KOPT-K1 (cell line): Measurements from ENCODE around the gene BTRC.
"Not testable (repeated sequence)": the region's sequence is repeated elsewhere in the genome, so short reads cannot be mapped to it uniquely, and the experiment has no call there.

ENCODE experiments used
- H3K27ac ChIP-seq: fragments of 200-600 bp; sonication (generic); 2 replicates; pipeline ENCODE4 v1.5.1; 2016; ENCODE audit warnings: antibody characterized with exemption, mild to moderate bottlenecking, low read depth, low read length; ENCODE audit not compliant: poor library complexity, severe bottlenecking
- H3K36me3 ChIP-seq: fragments of 200-600 bp; sonication (generic); 2 replicates; pipeline ENCODE4 v1.5.1; 2017; ENCODE audit warnings: antibody characterized with exemption, mild to moderate bottlenecking, low read length, moderate library complexity; ENCODE audit not compliant: insufficient read depth
- H3K9me3 ChIP-seq: fragments of 200-600 bp; sonication (generic); 2 replicates; pipeline ENCODE4 v1.5.1; 2017; ENCODE audit warnings: antibody characterized with exemption, low read length, mild to moderate bottlenecking; ENCODE audit not compliant: insufficient read depth, poor library complexity, severe bottlenecking

Gene BTRC

GRCh38 chr10:101389986-101390531, 36.1 kb downstream of the BTRC start:
- Histone ChIP-seq H3K9me3 (no peaks in the 10 kb centered on the region), H3K27ac (no peak overlapping the region), H3K36me3 (no peaks in the 10 kb centered on the region)

DNA sequence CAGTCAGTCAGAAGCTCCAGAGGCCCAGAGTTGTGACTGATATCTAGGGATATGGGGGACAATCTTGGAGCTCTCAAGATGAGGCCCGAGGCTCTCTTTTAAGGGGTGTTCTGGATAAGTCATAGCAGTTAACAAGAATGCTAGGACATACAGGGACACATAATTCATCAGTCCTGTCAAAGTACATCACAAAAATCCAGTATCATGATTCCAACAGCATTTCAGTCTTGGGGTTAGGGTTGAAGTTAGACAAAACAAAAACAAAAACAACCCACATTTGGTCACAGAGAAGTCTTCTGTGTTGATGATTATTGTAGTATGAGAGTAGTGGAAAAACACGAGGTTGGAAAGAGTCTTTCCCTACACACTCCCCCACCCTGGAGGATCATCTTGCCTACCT, 39.4 kb downstream of the BTRC start:
- Histone ChIP-seq H3K27ac (no peak overlapping the region), H3K36me3 (no peaks in the 10 kb centered on the region), H3K9me3 (no peaks in the 10 kb centered on the region)

DNA sequence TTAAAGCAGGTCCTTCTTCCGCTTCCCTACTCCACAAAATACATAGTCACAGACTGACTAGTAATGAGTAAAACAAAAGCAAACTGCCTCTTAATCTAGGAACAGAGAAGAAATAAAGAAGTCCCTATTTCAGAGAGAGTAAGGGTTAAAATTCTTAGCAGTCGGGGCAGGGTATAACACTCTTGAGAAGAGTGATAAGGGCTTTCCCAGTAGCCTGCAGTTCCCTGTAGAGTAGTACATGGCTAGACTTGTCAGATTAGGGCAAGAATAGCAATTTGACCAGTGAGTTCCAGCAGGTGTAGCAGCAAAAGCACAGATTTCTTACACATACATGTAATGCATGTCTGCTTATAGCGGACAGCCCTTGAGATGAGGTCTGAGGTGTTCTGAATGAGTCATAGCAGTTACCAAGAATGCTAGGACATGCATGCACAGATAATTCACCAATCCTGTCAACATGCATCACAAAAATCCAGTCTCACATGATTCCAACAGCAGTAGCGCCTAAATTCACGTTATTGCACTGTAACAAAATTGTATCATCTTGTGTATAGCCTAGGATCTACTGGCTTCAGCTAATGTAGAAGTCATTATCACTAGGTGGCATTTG, 40.7 kb downstream of the BTRC start:
- H3K27ac ChIP-seq, result no peak overlapping the region
- H3K9me3 ChIP-seq, result no peaks in the 10 kb centered on the region
- no peaks in the 10 kb centered on the region for H3K36me3 ChIP-seq

DNA sequence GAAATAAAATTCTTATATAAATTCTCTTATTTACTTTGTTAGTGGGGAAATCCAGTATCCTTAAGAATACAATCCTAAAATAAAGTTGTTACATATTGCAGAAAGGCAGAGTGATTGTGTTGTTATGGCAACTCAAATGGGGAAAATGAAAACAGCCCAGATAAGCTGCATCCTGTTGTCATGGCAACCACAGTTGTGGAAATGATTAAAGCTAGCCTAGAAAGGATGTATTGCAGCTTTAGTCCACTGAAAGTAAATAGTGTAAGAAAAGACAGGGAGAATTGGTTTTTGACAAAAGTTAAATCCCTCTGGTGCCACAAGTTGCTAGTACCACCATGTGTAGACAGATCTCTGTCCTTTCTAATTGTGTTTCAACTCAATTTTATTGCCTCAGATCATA, 43.2 kb downstream of the BTRC start:
- no peak overlapping the region for H3K27ac ChIP-seq

DNA sequence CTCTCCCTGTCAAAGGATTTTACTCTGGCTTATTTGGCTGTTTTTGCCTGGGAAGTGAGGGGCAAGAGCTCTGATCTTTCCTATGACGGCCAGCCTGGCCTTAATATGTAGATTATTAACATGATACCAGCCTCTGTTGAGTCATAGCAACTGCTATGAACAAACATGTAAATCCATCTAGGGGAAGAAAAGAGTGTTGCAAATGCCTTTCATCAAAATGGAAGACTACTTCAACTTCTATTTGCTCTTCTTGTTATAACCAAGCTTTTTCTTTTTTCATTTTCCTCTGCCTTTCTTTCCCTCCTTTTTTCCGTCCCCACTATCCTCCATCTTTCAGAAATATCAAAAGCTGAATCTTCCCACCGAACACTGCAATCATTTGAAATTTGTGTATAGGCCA, 46.6 kb downstream of the BTRC start:
- Histone ChIP-seq H3K27ac (no peak overlapping the region), H3K9me3 (no peaks in the 10 kb centered on the region), H3K36me3 (no peaks in the 10 kb centered on the region)

More for the DNA sequence above, 43.2 kb downstream of the BTRC start:
- Histone ChIP-seq H3K36me3 (no peaks in the 10 kb centered on the region), H3K9me3 (no peaks in the 10 kb centered on the region)

GRCh38 chr10:101402711-101403110, 48.7 kb downstream of the BTRC start:
- no peak overlapping the region for H3K27ac ChIP-seq
- H3K9me3 ChIP-seq, result no peaks in the 10 kb centered on the region
- no peaks in the 10 kb centered on the region for H3K36me3 ChIP-seq

DNA sequence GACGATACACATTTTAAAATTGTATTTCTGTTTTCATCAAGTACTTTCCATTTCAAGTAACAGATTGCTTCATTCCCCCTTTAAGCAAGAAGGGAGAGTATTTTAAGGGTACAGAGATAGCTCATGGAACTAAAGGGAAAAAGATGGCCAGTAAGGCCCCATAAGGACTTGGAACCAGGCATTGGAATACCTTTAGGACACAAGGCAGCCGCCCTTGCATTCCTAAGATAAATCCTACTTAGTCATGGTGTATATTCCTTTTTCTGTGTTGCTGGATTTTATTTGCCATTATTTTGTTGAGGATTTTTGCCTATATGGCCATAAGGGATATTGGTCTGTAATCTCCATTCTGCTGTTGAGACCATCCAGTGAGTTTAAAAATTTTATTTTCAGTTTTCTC, 49.2 kb downstream of the BTRC start:
- no peaks in the 10 kb centered on the region for H3K36me3 ChIP-seq
- no peaks in the 10 kb centered on the region for H3K9me3 ChIP-seq
- no peak overlapping the region for H3K27ac ChIP-seq

DNA sequence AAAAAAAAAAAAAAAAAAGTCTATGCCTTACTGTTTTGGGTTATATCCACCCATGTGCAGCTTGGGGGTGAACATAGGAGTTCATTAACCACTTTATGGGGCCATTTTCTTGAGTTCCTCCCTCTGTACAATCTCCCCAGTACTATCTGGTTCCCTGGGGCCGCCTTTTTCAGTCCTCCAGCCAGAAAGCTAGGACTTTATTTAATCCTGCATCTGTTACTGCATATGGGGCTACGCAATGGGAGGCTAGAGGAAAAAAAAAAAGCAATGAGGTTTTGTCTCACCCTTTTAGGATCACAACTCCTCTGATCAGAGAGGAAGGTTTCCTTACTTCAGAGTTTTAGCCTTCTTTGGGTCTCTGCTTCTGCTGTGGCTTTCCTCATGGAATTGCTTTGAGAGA, 51.0 kb downstream of the BTRC start:
- Histone ChIP-seq H3K27ac (no peak overlapping the region), H3K9me3 (no peaks in the 10 kb centered on the region), H3K36me3 (0 out of 2 replicates have a peak, but pooled peaks cover 6% of the 10 kb centered on the region)

DNA sequence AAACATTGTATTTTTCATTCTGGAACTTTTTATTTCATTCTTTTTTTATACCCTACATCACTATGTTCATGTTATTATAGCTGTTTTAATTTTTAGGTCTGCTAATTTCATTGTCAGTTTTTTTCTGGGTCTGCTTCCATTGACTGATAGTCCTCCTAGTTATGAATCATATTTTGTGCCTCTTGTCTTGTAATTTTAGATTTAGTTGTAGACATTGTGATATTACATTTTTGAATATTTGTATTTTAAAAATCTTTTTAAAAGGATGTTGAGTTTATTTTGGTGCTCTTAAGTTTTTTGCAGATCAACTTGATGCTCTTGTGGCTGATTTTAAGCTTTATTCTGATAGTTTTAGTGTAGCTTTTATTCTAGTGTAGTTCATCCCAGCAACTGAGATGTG, 57.6 kb downstream of the BTRC start:
- Histone ChIP-seq H3K27ac (no peak overlapping the region), H3K9me3 (peaks cover 14% of the 10 kb centered on the region), H3K36me3 (0 out of 2 replicates have a peak, but pooled peaks cover 6% of the 10 kb centered on the region)

GRCh38 chr10:101414034-101414433, 60.1 kb downstream of the BTRC start:
- 0 out of 2 replicates have a peak, but pooled peaks cover 6% of the 10 kb centered on the region for H3K36me3 ChIP-seq
- no peak overlapping the region for H3K27ac ChIP-seq
- H3K9me3 ChIP-seq, result peaks cover 14% of the 10 kb centered on the region

GRCh38 chr10:101415884-101416283, 61.9 kb downstream of the BTRC start:
- H3K9me3 ChIP-seq, result peaks cover 14% of the 10 kb centered on the region
- H3K36me3 ChIP-seq, result no peaks in the 10 kb centered on the region
- no peak overlapping the region for H3K27ac ChIP-seq

DNA sequence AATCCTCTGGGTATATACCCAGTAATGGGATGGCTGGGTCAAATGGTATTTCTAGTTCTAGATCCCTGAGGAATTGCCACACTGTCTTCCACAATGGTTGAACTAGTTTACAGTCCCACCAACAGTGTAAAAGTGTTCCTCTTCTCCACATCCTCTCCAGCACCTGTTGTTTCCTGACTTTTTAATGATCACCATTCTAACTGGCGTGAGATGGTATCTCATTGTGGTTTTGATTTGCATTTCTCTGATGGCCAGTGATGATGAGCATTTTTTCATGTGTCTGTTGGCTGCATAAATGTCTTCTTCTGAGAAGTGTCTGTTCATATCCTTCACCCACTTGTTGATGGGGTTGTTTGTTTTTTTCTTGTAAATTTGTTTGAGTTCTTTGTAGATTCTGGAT, 68.0 kb downstream of the BTRC start:
- not testable (repeated sequence) for H3K27ac ChIP-seq, H3K9me3 ChIP-seq, H3K36me3 ChIP-seq

GRCh38 chr10:101425535-101425934, 71.6 kb downstream of the BTRC start:
- Histone ChIP-seq H3K36me3 (no peaks in the 10 kb centered on the region), H3K9me3 (no peaks in the 10 kb centered on the region), H3K27ac (no peak overlapping the region)

GRCh38 chr10:101428036-101428435, 74.1 kb downstream of the BTRC start:
- Histone ChIP-seq H3K36me3 (no peaks in the 10 kb centered on the region), H3K27ac (no peak overlapping the region), H3K9me3 (no peaks in the 10 kb centered on the region)

DNA sequence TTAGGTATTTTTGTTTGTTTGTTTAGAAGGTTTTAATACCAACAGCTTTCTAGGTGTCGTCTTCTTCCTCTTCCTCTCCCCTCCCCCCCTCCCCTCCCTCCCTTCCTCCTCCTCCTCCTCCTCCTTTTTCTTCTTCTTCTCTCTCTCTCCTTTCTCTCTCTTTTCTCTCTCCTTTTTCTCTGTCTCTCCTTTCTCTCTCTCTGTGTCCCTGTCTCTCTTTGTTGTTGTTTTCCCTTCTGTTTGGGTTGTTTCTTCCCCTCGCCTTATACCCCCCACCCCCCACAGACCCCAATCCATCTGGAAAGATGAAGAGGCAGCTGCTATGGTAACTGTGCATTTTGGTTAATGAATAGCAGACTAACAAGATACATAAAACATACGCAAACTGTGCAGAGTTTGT, 75.5 kb downstream of the BTRC start:
- Histone ChIP-seq H3K27ac (no peak overlapping the region), H3K9me3 (no peaks in the 10 kb centered on the region), H3K36me3 (no peaks in the 10 kb centered on the region)

DNA sequence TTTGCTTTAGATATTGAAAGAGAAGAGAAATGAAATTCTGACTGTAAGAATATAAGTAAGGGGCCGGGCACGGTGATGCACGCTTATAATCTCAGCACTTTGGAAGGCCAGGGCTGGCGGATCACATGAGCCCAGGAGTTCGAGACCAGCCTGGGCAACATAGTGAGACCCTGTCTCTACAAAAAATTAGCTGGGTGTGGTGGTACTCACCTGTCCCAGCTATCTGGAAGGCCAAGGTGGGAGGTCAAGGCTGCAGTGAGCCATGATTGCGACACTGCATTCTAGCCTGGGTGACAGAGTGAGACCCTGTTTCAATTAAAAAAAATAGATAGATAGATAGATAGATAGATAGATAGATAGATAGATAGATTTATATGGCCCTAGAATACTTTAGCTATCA, 82.3 kb downstream of the BTRC start:
- H3K9me3 ChIP-seq, result no peaks in the 10 kb centered on the region
- no peaks in the 10 kb centered on the region for H3K36me3 ChIP-seq
- H3K27ac ChIP-seq, result no peak overlapping the region
